CD14-positive monocyte (primary cell): ENCODE measurements around the gene RIMBP2. TPM values are rescaled to one million over a fixed set of nuclear protein-coding genes. Genes with fewer than 3 reads are reported as not detected.

Experiments
- DNase-seq, 3 donors: peaks; one replicate each; pipeline ENCODE4 v3.0.0-alpha.2; 2011 to 2022
- H2AFZ ChIP-seq: 2 replicates; pipeline ENCODE4 v1.6.0; 2012; ENCODE audit warnings: mild to moderate bottlenecking, low read depth, low read length, inconsistent platforms; ENCODE audit not compliant: insufficient read depth, poor library complexity, severe bottlenecking
- H3K27ac ChIP-seq, 2 donors: 1 replicate in 1 of 2; 2 replicates in 1 of 2; pipeline ENCODE4 v1.5.1; 2012 to 2013; ENCODE audit warnings: low read length in 2 of 2, control low read depth in 1 of 2, inconsistent platforms in 1 of 2, low read depth in 1 of 2, mild to moderate bottlenecking in 1 of 2
- H3K27me3 ChIP-seq, 2 donors: one replicate each; pipeline versions ENCODE4 v1.6.0 to v1.6.1; 2011 to 2013; ENCODE audit warnings: low read length in 2 of 2; ENCODE audit not compliant: control insufficient read depth in 2 of 2, insufficient read depth in 2 of 2
- H3K36me3 ChIP-seq, 2 donors: replicated peaks in 1 of 2; 1 replicate in 1 of 2; 2 replicates in 1 of 2; pipeline versions ENCODE4 v1.5.1 to v1.6.1; 2012 to 2013; ENCODE audit warnings: low read length in 2 of 2, control low read depth in 1 of 2, inconsistent platforms in 1 of 2, mild to moderate bottlenecking in 1 of 2; ENCODE audit not compliant: insufficient read depth in 2 of 2, control insufficient read depth in 1 of 2
- H3K4me1 ChIP-seq, 2 donors: 1 replicate in 1 of 2; 2 replicates in 1 of 2; pipeline versions ENCODE4 v1.5.1 to v1.6.1; 2012 to 2013; ENCODE audit warnings: low read length in 2 of 2, control low read depth in 1 of 2, inconsistent platforms in 1 of 2, mild to moderate bottlenecking in 1 of 2, moderate library complexity in 1 of 2; ENCODE audit not compliant: insufficient read depth in 2 of 2, control insufficient read depth in 1 of 2
- H3K4me2 ChIP-seq: replicated peaks from 2 replicates; pipeline ENCODE3; 2012; ENCODE audit warnings: low read length, moderate library complexity, mild to moderate bottlenecking; ENCODE audit not compliant: poor library complexity, severe bottlenecking; ENCODE audit errors: extremely low read depth
- H3K4me3 ChIP-seq, 3 experiments: fragments of 200-600 bp in 1 of 3; sonication (generic) in 1 of 3; replicated peaks in 1 of 3; 1 replicate in 2 of 3; 2 replicates in 1 of 3; pipeline ENCODE4 v1.5.1; 2011 to 2013; ENCODE audit warnings: low read length in 3 of 3, mild to moderate bottlenecking in 3 of 3, control low read depth in 2 of 3, low read depth in 2 of 3, inconsistent platforms in 1 of 3, moderate library complexity in 1 of 3
- H3K79me2 ChIP-seq: 2 replicates; pipeline ENCODE4 v1.6.0; 2012; ENCODE audit warnings: mild to moderate bottlenecking, control low read depth, inconsistent platforms, low read length, moderate library complexity; ENCODE audit not compliant: insufficient read depth
- H3K9ac ChIP-seq: 2 replicates; pipeline ENCODE4 v1.6.0; 2017; ENCODE audit warnings: low read length, mild to moderate bottlenecking; ENCODE audit not compliant: insufficient read depth, poor library complexity, severe bottlenecking
- H3K9me3 ChIP-seq, 2 donors: replicated peaks in 1 of 2; 1 replicate in 1 of 2; 2 replicates in 1 of 2; pipeline versions ENCODE4 v1.5.1 to v1.6.1; 2012 to 2013; ENCODE audit warnings: low read length in 2 of 2, control low read depth in 1 of 2; ENCODE audit not compliant: control insufficient read depth in 1 of 2, insufficient read depth in 1 of 2
- H4K20me1 ChIP-seq: 2 replicates; pipeline ENCODE4 v1.6.0; 2012; ENCODE audit warnings: mild to moderate bottlenecking, low read length, control low read depth, moderate library complexity; ENCODE audit not compliant: insufficient read depth
- H3K27ac Mint-ChIP-seq, 7 donors: one replicate each; pipeline ENCODE4 v1.8.0; 2020; ENCODE audit warnings: mild to moderate bottlenecking in 7 of 7, mixed read lengths in 7 of 7, moderate library complexity in 6 of 7, inconsistent platforms in 2 of 7
- H3K27me3 Mint-ChIP-seq, 3 donors: one replicate each; pipeline ENCODE4 v1.8.0; 2021 to 2022; ENCODE audit warnings: low read depth in 3 of 3, mild to moderate bottlenecking in 3 of 3, mixed read lengths in 3 of 3, moderate library complexity in 3 of 3, inconsistent platforms in 1 of 3
- H3K36me3 Mint-ChIP-seq, 2 donors: one replicate each; pipeline ENCODE4 v1.8.0; 2020; ENCODE audit warnings: mixed read lengths in 2 of 2, inconsistent platforms in 1 of 2, mild to moderate bottlenecking in 1 of 2
- H3K4me1 Mint-ChIP-seq: one replicate; pipeline ENCODE4 v1.8.0; 2020; ENCODE audit warnings: mild to moderate bottlenecking, mixed read lengths
- H3K4me3 Mint-ChIP-seq, 2 donors: one replicate each; pipeline ENCODE4 v1.8.0; 2020; ENCODE audit warnings: mild to moderate bottlenecking in 2 of 2, mixed read lengths in 2 of 2, moderate library complexity in 1 of 2
- H3K9me3 Mint-ChIP-seq, 7 donors: one replicate each; pipeline ENCODE4 v1.8.0; 2020 to 2022; ENCODE audit warnings: mixed read lengths in 7 of 7, mild to moderate bottlenecking in 6 of 7, moderate library complexity in 6 of 7, inconsistent platforms in 2 of 7
- WGBS: methylation state at CpG from one replicate; pipeline ENCODE4 v1.1.5; 2013; ENCODE audit warnings: missing lambda C conversion rate; ENCODE audit not compliant: insufficient coverage; 5-methylcytosine and 5-hydroxymethylcytosine counted together
- intact Hi-C, 2 donors: fragments of 100-400 bp; cut with micrococcal nuclease; formaldehyde crosslinking; loops; one replicate each; pipeline versions ENCODE4 v1.15.0 to v1.15.1; 2023
- polyA plus RNA-seq, 3 donors: library from polyadenylated mRNA; depleted of rRNA in 1 of 3; unstranded in 2 of 3; stranded (reverse) in 1 of 3; fragments of 300-500 nt in 2 of 3; fragments of >200 nt in 1 of 3; fragmentation: Illumina TruSeq in 2 of 3; gene quantifications; 1 replicate in 2 of 3; 2 replicates in 1 of 3; pipeline ENCODE4 v1.2.3, GENCODE V29; 2012 to 2021
- TF ChIP-seq, protein P1 (sequence below): fragments of 200-600 bp; IDR thresholded peaks from one replicate; pipeline ENCODE4 v1.8.0; 2022; ENCODE audit warnings: antibody characterized with exemption, mild to moderate bottlenecking

RIMBP2 gene
- polyA plus RNA-seq, 3 donors = not detected

DNA sequence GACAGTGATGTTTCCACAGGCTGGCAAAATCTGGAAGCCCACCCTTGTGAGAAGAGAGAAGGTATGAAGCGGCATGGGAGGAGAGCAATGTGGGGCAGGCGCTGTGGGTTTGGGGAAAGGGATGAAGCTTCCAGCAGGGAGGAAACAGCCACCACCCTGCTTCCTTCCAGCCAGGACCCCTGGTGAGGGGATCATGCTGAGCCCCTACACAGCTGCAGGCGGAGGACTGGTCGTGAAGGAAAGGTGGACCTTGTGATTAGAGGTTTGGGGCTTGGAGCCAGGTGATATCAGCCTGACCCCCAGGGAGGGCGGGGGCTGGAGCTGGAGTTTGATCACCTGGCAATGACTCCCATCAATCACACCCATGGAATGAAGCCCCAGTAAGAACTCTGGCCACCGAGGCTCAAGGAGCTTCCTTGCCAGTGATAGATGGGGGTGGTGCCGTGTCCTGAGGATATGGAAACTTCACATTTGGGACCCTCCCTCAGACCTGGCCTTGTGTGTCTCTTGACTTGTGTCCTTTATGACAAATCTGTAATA, 48.6 kb downstream of the RIMBP2 start:
- Histone ChIP-seq H3K27me3 (peaks cover 0 to 2% of the 10 kb centered on the region in 2 donors), H3K4me1 (no peaks in the 10 kb centered on the region), H3K27ac (no peak overlapping the region), H3K4me2 (no peak overlapping the region), H3K79me2 (no peaks in the 10 kb centered on the region), H3K9me3 (peaks cover 13 to 32% of the 10 kb centered on the region in 2 donors), H3K36me3 (no peaks in the 10 kb centered on the region), H3K9ac (no peak overlapping the region), H3K4me3 (no peak overlapping the region), H4K20me1 (no peaks in the 10 kb centered on the region), H2AFZ (no peak overlapping the region)
- no peaks in the 10 kb centered on the region for H3K4me1 Mint-ChIP-seq
- peaks cover 23 to 37% (median 28%) of the 10 kb centered on the region in 7 donors for H3K9me3 Mint-ChIP-seq
- H3K36me3 Mint-ChIP-seq = no peaks in the 10 kb centered on the region
- TF ChIP-seq, protein P1, sequence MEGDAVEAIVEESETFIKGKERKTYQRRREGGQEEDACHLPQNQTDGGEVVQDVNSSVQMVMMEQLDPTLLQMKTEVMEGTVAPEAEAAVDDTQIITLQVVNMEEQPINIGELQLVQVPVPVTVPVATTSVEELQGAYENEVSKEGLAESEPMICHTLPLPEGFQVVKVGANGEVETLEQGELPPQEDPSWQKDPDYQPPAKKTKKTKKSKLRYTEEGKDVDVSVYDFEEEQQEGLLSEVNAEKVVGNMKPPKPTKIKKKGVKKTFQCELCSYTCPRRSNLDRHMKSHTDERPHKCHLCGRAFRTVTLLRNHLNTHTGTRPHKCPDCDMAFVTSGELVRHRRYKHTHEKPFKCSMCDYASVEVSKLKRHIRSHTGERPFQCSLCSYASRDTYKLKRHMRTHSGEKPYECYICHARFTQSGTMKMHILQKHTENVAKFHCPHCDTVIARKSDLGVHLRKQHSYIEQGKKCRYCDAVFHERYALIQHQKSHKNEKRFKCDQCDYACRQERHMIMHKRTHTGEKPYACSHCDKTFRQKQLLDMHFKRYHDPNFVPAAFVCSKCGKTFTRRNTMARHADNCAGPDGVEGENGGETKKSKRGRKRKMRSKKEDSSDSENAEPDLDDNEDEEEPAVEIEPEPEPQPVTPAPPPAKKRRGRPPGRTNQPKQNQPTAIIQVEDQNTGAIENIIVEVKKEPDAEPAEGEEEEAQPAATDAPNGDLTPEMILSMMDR = no peak
- H3K27me3 Mint-ChIP-seq = peaks cover 2% of the 10 kb centered on the region in 3 donors
- WGBS = no CpG with 5 or more reads among the region's 7 CpGs
- no peak for DNase-seq
- no peak overlapping the region for H3K27ac Mint-ChIP-seq
- H3K4me3 Mint-ChIP-seq = no peak overlapping the region
- intact Hi-C loops = no loop called here

DNA sequence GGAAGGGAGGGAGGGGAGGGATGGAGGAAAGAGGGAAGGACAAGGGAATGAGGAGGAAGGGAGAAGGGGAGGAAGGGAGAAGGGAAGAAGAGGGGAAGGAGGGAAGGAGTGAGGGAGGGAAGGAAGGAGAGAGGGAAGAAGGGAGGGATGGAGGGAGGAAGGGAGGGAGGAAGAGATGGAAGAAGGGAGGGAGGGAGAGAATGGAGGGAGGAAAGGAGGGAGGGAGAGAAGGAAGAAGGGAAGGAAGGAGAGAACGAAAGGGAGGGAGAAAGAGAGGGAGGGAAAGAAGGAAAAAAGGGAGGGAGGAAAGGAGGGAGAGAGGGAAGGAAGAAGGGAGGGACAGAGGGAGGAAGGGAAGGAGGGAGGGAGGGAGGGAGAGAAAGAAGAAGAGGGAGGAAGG, 49.5 kb downstream of the RIMBP2 start:
- Histone ChIP-seq H3K4me3 (no peak overlapping the region), H3K79me2 (no peaks in the 10 kb centered on the region), H3K27ac (no peak overlapping the region), H3K36me3 (no peaks in the 10 kb centered on the region), H3K27me3 (peaks cover 0 to 2% of the 10 kb centered on the region in 2 donors), H3K4me1 (no peaks in the 10 kb centered on the region), H4K20me1 (no peaks in the 10 kb centered on the region), H3K9me3 (peaks cover 13 to 32% of the 10 kb centered on the region in 2 donors), H3K4me2 (no peak overlapping the region), H3K9ac (no peak overlapping the region), H2AFZ (no peak overlapping the region)
- no peak overlapping the region for H3K27ac Mint-ChIP-seq
- H3K4me3 Mint-ChIP-seq = no peak overlapping the region
- TF ChIP-seq, protein P1 = no peak
- H3K4me1 Mint-ChIP-seq = no peaks in the 10 kb centered on the region
- intact Hi-C loops = no loop called here
- no peaks in the 10 kb centered on the region for H3K36me3 Mint-ChIP-seq
- peaks cover 23 to 37% (median 28%) of the 10 kb centered on the region in 7 donors for H3K9me3 Mint-ChIP-seq
- no peak for DNase-seq
- 87% methylated on average over 1 of the region's 1 CpG for WGBS
- H3K27me3 Mint-ChIP-seq = peaks cover 2% of the 10 kb centered on the region in 3 donors
